Peyer's patch (tissue), 4 donors: Measurements from ENCODE around the gene TFG. TPM values are rescaled to one million over a fixed set of nuclear protein-coding genes. Genes with fewer than 3 reads are reported as not detected.

Experiments used
- DNase-seq, 3 donors: peaks; one replicate each; pipeline ENCODE4 v3.0.0-alpha.2; 2017 to 2019
- H3K27ac ChIP-seq, 4 donors: fragments of 200-600 bp; sonication (generic); one replicate each; pipeline ENCODE4 v1.5.1; 2016 to 2019
- H3K27me3 ChIP-seq, 2 donors: fragments of 200-600 bp; sonication (generic); one replicate each; pipeline ENCODE4 v1.5.1; 2019
- H3K36me3 ChIP-seq, 3 donors: fragments of 200-600 bp; sonication (generic); one replicate each; pipeline ENCODE4 v1.5.1; 2016 to 2019
- H3K4me1 ChIP-seq, 4 donors: fragments of 200-600 bp; sonication (generic); one replicate each; pipeline ENCODE4 v1.5.1; 2016 to 2019
- H3K4me3 ChIP-seq, 4 donors: fragments of 200-600 bp; sonication (generic); 1 replicate in 3 of 4; 2 replicates in 1 of 4; pipeline ENCODE4 v1.5.1; 2016 to 2019; ENCODE audit warnings: mild to moderate bottlenecking in 1 of 4
- H3K9me3 ChIP-seq, 4 donors: fragments of 200-600 bp; sonication (generic); one replicate each; pipeline ENCODE4 v1.5.1; 2016 to 2019; ENCODE audit warnings: mild to moderate bottlenecking in 1 of 4
- CTCF ChIP-seq, 6 experiments: fragments of 450-650 bp in 4 of 6; fragments of 200-600 bp in 2 of 6; sonication (generic) in 1 of 6; IDR thresholded peaks; one replicate each; pipeline ENCODE4 v1.5.1; 2017 to 2019; ENCODE audit warnings: antibody characterized with exemption in 6 of 6, mild to moderate bottlenecking in 3 of 6, moderate library complexity in 1 of 6
- POLR2A ChIP-seq, 2 donors: fragments of 450-650 bp; IDR thresholded peaks; one replicate each; pipeline ENCODE4 v1.5.1; 2017; ENCODE audit warnings: antibody characterized with exemption in 2 of 2, mild to moderate bottlenecking in 2 of 2, moderate library complexity in 2 of 2
- total RNA-seq, 4 donors: library from RNA; depleted of rRNA; stranded (reverse); fragments of >200 nt; gene quantifications; one replicate each; pipeline ENCODE4 v1.1.0, GENCODE V29; 2016

Gene TFG
- total RNA-seq, 4 donors from 2014 or later, result 75.1 to 188 (median 141) TPM

GRCh38 chr3:100737334-100737733 lies 28.0 kb downstream of the TFG start:
- TF ChIP-seq POLR2A (IDR thresholded peaks at IDR 0.05), result no peak
- peak in 3 of 6 experiments; percentile 34 to 36 (median 36) for TF ChIP-seq CTCF (IDR thresholded peaks at IDR 0.05)

GRCh38 chr3:100740207-100740606 lies 30.9 kb downstream of the TFG start:
- H3K4me1 ChIP-seq, result no peaks in the 10 kb centered on the region
- no peak overlapping the region for H3K4me3 ChIP-seq
- no peak overlapping the region for H3K27ac ChIP-seq
- H3K27me3 ChIP-seq, result no peaks in the 10 kb centered on the region
- TF ChIP-seq CTCF (IDR thresholded peaks at IDR 0.05), result no peak
- no peak for TF ChIP-seq POLR2A (IDR thresholded peaks at IDR 0.05)
- no peaks in the 10 kb centered on the region for H3K9me3 ChIP-seq
- H3K36me3 ChIP-seq, result peaks cover 0 to 88% (median 2%) of the 10 kb centered on the region in 3 donors
- DNase-seq, result no peak

More at GRCh38 chr3:100737334-100737733, 28.0 kb downstream of the TFG start:
- no peak for DNase-seq
- Histone ChIP-seq H3K27ac (no peak overlapping the region), H3K9me3 (no peaks in the 10 kb centered on the region), H3K4me1 (no peaks in the 10 kb centered on the region), H3K4me3 (no peak overlapping the region), H3K36me3 (peaks cover 0 to 73% (median 2%) of the 10 kb centered on the region in 3 donors), H3K27me3 (no peaks in the 10 kb centered on the region)

GRCh38 chr3:100743535-100743934 lies 34.2 kb downstream of the TFG start:
- no peaks in the 10 kb centered on the region for H3K9me3 ChIP-seq
- DNase-seq, result no peak
- no peaks in the 10 kb centered on the region for H3K4me1 ChIP-seq
- TF ChIP-seq CTCF (IDR thresholded peaks at IDR 0.05) (no peak), POLR2A (IDR thresholded peaks at IDR 0.05) (no peak)
- H3K27ac ChIP-seq, result no peak overlapping the region
- no peaks in the 10 kb centered on the region for H3K27me3 ChIP-seq
- peaks cover 3 to 89% (median 5%) of the 10 kb centered on the region in 3 donors for H3K36me3 ChIP-seq
- H3K4me3 ChIP-seq, result no peak overlapping the region

GRCh38 chr3:100744671-100745070 lies 35.4 kb downstream of the TFG start:
- H3K27ac ChIP-seq, result no peak overlapping the region
- no peaks in the 10 kb centered on the region for H3K4me1 ChIP-seq
- DNase-seq, result no peak
- H3K27me3 ChIP-seq, result no peaks in the 10 kb centered on the region
- H3K4me3 ChIP-seq, result no peak overlapping the region
- H3K36me3 ChIP-seq, result peaks cover 5 to 90% (median 5%) of the 10 kb centered on the region in 3 donors
- H3K9me3 ChIP-seq, result no peaks in the 10 kb centered on the region
- TF ChIP-seq CTCF (IDR thresholded peaks at IDR 0.05), result no peak
- no peak for TF ChIP-seq POLR2A (IDR thresholded peaks at IDR 0.05)

GRCh38 chr3:100745617-100746016 lies 36.3 kb downstream of the TFG start:
- Histone ChIP-seq H3K27ac (no peak overlapping the region), H3K27me3 (no peaks in the 10 kb centered on the region), H3K36me3 (peaks cover 5 to 90% (median 5%) of the 10 kb centered on the region in 3 donors), H3K9me3 (no peaks in the 10 kb centered on the region), H3K4me1 (no peaks in the 10 kb centered on the region), H3K4me3 (no peak overlapping the region)
- DNase-seq, result no peak
- TF ChIP-seq POLR2A (IDR thresholded peaks at IDR 0.05) (no peak), CTCF (IDR thresholded peaks at IDR 0.05) (no peak)

GRCh38 chr3:100746092-100746491 lies 36.8 kb downstream of the TFG start:
- no peak for TF ChIP-seq POLR2A (IDR thresholded peaks at IDR 0.05)
- TF ChIP-seq CTCF (IDR thresholded peaks at IDR 0.05), result no peak
- H3K9me3 ChIP-seq, result no peaks in the 10 kb centered on the region
- no peaks in the 10 kb centered on the region for H3K4me1 ChIP-seq
- H3K36me3 ChIP-seq, result peaks cover 5 to 90% (median 5%) of the 10 kb centered on the region in 3 donors
- no peak for DNase-seq
- no peaks in the 10 kb centered on the region for H3K27me3 ChIP-seq
- no peak overlapping the region for H3K27ac ChIP-seq
- no peak overlapping the region for H3K4me3 ChIP-seq
